IPS DF 6.9 (cell line): ENCODE measurements around the gene GRIA4.
A peak's percentile ranks its signal among the peaks of the same experiment; 100 is the strongest.

ENCODE experiments used
- DNase-seq: peaks from one replicate; pipeline ENCODE4 v3.0.0-alpha.2; 2013; ENCODE audit warnings: low read depth, low spot score
- H3K27ac ChIP-seq: one replicate; pipeline ENCODE4 v1.5.1; 2013; ENCODE audit warnings: low read length, control low read depth
- H3K27me3 ChIP-seq: 2 replicates; pipeline ENCODE4 v1.6.1; 2013; ENCODE audit warnings: mild to moderate bottlenecking, low read length; ENCODE audit not compliant: control insufficient read depth, insufficient read depth
- H3K36me3 ChIP-seq: 2 replicates; pipeline ENCODE4 v1.6.1; 2013; ENCODE audit warnings: low read length; ENCODE audit not compliant: control insufficient read depth, insufficient read depth
- H3K4me1 ChIP-seq: 2 replicates; pipeline ENCODE4 v1.6.1; 2013; ENCODE audit warnings: low read length; ENCODE audit not compliant: control insufficient read depth, insufficient read depth
- H3K4me3 ChIP-seq: 2 replicates; pipeline ENCODE4 v1.5.1; 2013; ENCODE audit warnings: mild to moderate bottlenecking, low read length
- H3K9me3 ChIP-seq: 2 replicates; pipeline ENCODE4 v1.6.1; 2013; ENCODE audit warnings: low read length, inconsistent platforms; ENCODE audit not compliant: control insufficient read depth, insufficient read depth
- WGBS: extraction: QIAGEN DNeasy Blood & Tissue Kit; methylation state at CpG from one replicate; pipeline ENCODE4 v1.1.7; 2013; ENCODE audit warnings: mixed read lengths, missing lambda C conversion rate; ENCODE audit not compliant: insufficient read length, insufficient coverage; 5-methylcytosine and 5-hydroxymethylcytosine counted together

GRIA4 gene

GRCh38 chr11:105609832-105610781 lies at the start of gene GRIA4:
TSS of gene GRIA4 (plus strand) at chr11:105610073. CDS start at chr11:105610998, 925 bp downstream.
- H3K36me3 ChIP-seq, result no peaks in the 10 kb centered on the region
- DNase-seq, result no peak
- no peak within 1 kb of the TSS for H3K27ac ChIP-seq
- H3K27me3 ChIP-seq, result no peaks in the 10 kb centered on the region; the same call in 1 of the 2 replicates
- peak within 1 kb of the TSS; percentile 63 for H3K4me3 ChIP-seq
- no CpG with 5 or more reads among the region's 54 CpGs for WGBS
- H3K4me1 ChIP-seq, result peaks cover 3% of the 10 kb centered on the region; the same call in 1 of the 2 replicates
- H3K9me3 ChIP-seq, result no peaks in the 10 kb centered on the region

GRCh38 chr11:105573091-105573490 lies 36.8 kb upstream of the GRIA4 start:
- WGBS, result no CpG with 5 or more reads among the region's 3 CpGs
- Histone ChIP-seq H3K9me3 (no peaks in the 10 kb centered on the region), H3K27me3 (no peaks in the 10 kb centered on the region), H3K4me3 (no peak overlapping the region), H3K27ac (no peak overlapping the region), H3K36me3 (no peaks in the 10 kb centered on the region), H3K4me1 (no peaks in the 10 kb centered on the region)
- no peak for DNase-seq

- DNase-seq, result no peak
These were observed 34.9 kb upstream of the GRIA4 start for GRCh38 chr11:105574974-105575373.

GRCh38 chr11:105577641-105578040 lies 32.2 kb upstream of the GRIA4 start:
- Histone ChIP-seq H3K36me3 (no peaks in the 10 kb centered on the region), H3K27ac (no peak overlapping the region), H3K4me3 (no peak overlapping the region), H3K9me3 (no peaks in the 10 kb centered on the region), H3K4me1 (no peaks in the 10 kb centered on the region), H3K27me3 (no peaks in the 10 kb centered on the region)
- no peak for DNase-seq
- no CpG with 5 or more reads among the region's 2 CpGs for WGBS

More at GRCh38 chr11:105574974-105575373, 34.9 kb upstream of the GRIA4 start:
- no peaks in the 10 kb centered on the region for H3K4me1 ChIP-seq
- WGBS, result 100% methylated on average over 2 of the region's 3 CpGs
- no peaks in the 10 kb centered on the region for H3K9me3 ChIP-seq
- no peak overlapping the region for H3K4me3 ChIP-seq
- no peaks in the 10 kb centered on the region for H3K27me3 ChIP-seq
- no peak overlapping the region for H3K27ac ChIP-seq
- H3K36me3 ChIP-seq, result no peaks in the 10 kb centered on the region

- Histone ChIP-seq H3K4me3 (no peak overlapping the region), H3K4me1 (no peaks in the 10 kb centered on the region), H3K27ac (no peak overlapping the region), H3K27me3 (no peaks in the 10 kb centered on the region), H3K9me3 (no peaks in the 10 kb centered on the region), H3K36me3 (no peaks in the 10 kb centered on the region)
- DNase-seq, result no peak
- WGBS, result no CpG with 5 or more reads among the region's 2 CpGs
These were observed 30.8 kb upstream of the GRIA4 start for GRCh38 chr11:105579111-105579510.

GRCh38 chr11:105582497-105582896 lies 27.4 kb upstream of the GRIA4 start:
- no peaks in the 10 kb centered on the region for H3K4me1 ChIP-seq
- no peak overlapping the region for H3K4me3 ChIP-seq
- H3K27ac ChIP-seq, result no peak overlapping the region
- H3K36me3 ChIP-seq, result no peaks in the 10 kb centered on the region
- no CpG with 5 or more reads among the region's 4 CpGs for WGBS
- no peak for DNase-seq
- no peaks in the 10 kb centered on the region for H3K9me3 ChIP-seq
- H3K27me3 ChIP-seq, result no peaks in the 10 kb centered on the region

GRCh38 chr11:105588001-105588400 lies 21.9 kb upstream of the GRIA4 start:
- DNase-seq, result no peak
- WGBS, result no CpG with 5 or more reads among the region's 2 CpGs

GRCh38 chr11:105589346-105589745 lies 20.5 kb upstream of the GRIA4 start:
- no peaks in the 10 kb centered on the region for H3K9me3 ChIP-seq
- no peak overlapping the region for H3K4me3 ChIP-seq
- H3K36me3 ChIP-seq, result no peaks in the 10 kb centered on the region
- no peak for DNase-seq
- H3K27me3 ChIP-seq, result no peaks in the 10 kb centered on the region
- WGBS, result no CpG with 5 or more reads among the region's 4 CpGs
- H3K4me1 ChIP-seq, result no peaks in the 10 kb centered on the region
- no peak overlapping the region for H3K27ac ChIP-seq

More at GRCh38 chr11:105588001-105588400, 21.9 kb upstream of the GRIA4 start:
- Histone ChIP-seq H3K36me3 (no peaks in the 10 kb centered on the region), H3K9me3 (no peaks in the 10 kb centered on the region), H3K27me3 (no peaks in the 10 kb centered on the region), H3K4me3 (no peak overlapping the region), H3K27ac (no peak overlapping the region), H3K4me1 (no peaks in the 10 kb centered on the region)

- Histone ChIP-seq H3K9me3 (no peaks in the 10 kb centered on the region), H3K27ac (no peak overlapping the region), H3K36me3 (no peaks in the 10 kb centered on the region), H3K4me1 (no peaks in the 10 kb centered on the region), H3K4me3 (no peak overlapping the region), H3K27me3 (no peaks in the 10 kb centered on the region)
- no CpG with 5 or more reads among the region's 5 CpGs for WGBS
- DNase-seq, result no peak
These were observed 17.8 kb upstream of the GRIA4 start for GRCh38 chr11:105592035-105592434.

- DNase-seq, result no peak
- WGBS, result no CpG with 5 or more reads among the region's 1 CpG
- Histone ChIP-seq H3K4me1 (no peaks in the 10 kb centered on the region), H3K4me3 (no peak overlapping the region), H3K36me3 (no peaks in the 10 kb centered on the region), H3K27ac (no peak overlapping the region), H3K9me3 (no peaks in the 10 kb centered on the region), H3K27me3 (no peaks in the 10 kb centered on the region)
These were observed 11.5 kb upstream of the GRIA4 start for GRCh38 chr11:105598371-105598770.

GRCh38 chr11:105603156-105603555 lies 6.7 kb upstream of the GRIA4 start:
- Histone ChIP-seq H3K27ac (no peak overlapping the region), H3K4me1 (no peaks in the 10 kb centered on the region), H3K9me3 (no peaks in the 10 kb centered on the region), H3K36me3 (no peaks in the 10 kb centered on the region), H3K4me3 (no peak overlapping the region), H3K27me3 (no peaks in the 10 kb centered on the region)
- DNase-seq, result no peak
